GM11168 (cell line): ENCODE data around the gene DTX2.
"Not testable (repeated sequence)": the region's sequence is repeated elsewhere in the genome, so short reads cannot be mapped to it uniquely, and the experiment has no call there.

Experiments used
- in situ Hi-C: fragments of 300-500 bp; cut with MboI; formaldehyde crosslinking; loops from one replicate; pipeline ENCODE4 v1.12.0; 2022; ENCODE audit warnings: low sequenced_read_pairs; ENCODE audit not compliant: unreplicated experiment

Gene DTX2

DNA sequence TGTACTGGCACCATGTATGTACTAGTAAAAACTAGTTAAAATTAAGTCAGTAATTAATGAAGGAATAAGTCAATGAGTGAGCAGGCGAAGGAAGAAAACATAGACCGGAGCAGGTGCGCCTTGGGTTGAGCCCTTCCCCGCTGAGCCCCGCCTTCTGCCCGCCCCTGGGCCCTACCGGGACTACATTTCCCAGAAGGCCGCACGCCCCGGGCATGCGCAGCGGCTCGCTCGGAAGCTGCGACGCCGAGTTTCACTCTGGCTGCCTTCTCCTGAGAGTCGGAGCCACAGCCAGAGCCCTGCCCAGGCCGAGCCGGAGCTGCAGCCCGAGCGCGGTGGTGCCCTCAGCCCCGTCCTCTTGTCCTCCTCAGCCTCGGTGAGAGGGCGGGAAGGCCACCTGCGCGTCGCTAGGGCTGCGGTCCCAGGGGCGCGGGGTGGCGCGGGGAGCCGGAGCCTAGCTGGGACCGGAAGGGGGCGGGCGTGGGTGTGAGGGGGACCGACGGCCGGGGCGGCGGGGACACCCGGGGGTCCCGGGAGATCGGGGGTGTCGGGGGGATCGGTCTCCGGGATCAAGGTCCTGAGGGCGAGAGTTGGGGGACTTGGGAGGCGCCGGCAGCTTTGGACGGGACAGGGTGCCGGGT, at the start of gene DTX2:
Gene DTX2, plus strand, starts transcription at position 246 of the 638 bp plus-strand sequence. CDS start 18,801 bp downstream, outside the sequence.
- in situ Hi-C loops, result not testable (repeated sequence)

GRCh38 chr7:76412249-76412648, 49.3 kb upstream of the DTX2 start:
- in situ Hi-C loops, result no loop called here

GRCh38 chr7:76417654-76418310, 43.7 kb upstream of the DTX2 start:
- in situ Hi-C loops, result not testable (repeated sequence)

DNA sequence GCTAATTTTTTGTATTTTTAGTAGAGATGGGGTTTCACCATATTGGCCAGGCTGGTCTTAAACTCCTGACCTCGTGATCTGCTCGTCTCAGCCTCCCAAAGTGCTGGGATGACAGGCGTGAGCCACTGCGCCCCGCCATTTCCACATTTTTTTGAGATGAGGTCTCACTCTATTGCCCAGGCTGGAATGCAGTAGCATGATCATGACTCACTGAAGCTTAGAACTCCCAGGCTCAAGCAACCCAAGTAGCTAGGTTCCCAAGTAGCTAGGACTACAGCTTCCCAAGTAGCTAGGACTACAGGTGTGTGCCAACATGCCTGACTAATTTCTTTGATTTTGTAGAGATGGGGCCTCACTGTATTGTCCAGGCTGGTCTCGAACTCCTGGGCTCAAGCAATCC, 40.4 kb upstream of the DTX2 start:
- in situ Hi-C loops, result not testable (repeated sequence)

DNA sequence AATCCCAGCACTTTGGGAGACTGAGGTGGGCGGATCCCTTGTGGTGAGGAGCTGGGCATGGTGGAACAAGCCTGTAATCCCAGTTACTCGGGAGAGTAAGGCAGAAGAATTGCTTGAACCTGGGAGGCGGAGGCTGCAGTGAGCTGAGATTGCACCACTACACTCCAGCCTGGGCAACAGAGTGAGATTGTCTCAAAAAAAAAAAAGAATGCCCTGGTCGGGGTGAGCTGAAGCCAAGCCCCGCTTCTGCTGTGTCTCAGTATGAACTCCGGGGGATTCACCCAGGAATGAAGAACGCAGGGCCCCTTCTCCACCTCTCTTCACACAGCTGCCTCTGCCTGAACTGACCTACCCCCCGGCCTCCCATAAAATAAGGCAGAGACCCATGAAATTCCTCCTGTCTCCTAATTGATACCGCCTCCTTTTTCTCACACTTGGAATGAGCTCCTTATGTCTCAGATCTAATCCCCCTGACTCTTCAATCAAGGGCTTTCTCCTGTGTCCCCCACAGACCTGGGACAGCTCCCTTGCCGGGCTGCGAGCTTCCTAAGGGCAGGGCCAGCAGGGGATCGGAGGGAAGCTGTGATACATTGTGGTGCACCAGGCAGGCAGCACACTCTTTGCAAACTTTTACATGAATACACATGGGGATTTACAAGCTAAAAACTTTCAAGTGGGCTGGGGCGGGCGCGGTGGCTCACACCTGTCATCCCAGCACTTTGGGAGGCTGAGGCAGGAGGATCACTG, 37.7 kb upstream of the DTX2 start:
- in situ Hi-C loops, result no loop called here

- in situ Hi-C loops, result no loop called here
Measured at GRCh38 chr7:76424413-76425111, 36.9 kb upstream of the DTX2 start, which contains the start of gene ZP3. TSS of gene ZP3 (plus strand) at chr7:76424950. CDS start at chr7:76424965, 15 bp downstream.

DNA sequence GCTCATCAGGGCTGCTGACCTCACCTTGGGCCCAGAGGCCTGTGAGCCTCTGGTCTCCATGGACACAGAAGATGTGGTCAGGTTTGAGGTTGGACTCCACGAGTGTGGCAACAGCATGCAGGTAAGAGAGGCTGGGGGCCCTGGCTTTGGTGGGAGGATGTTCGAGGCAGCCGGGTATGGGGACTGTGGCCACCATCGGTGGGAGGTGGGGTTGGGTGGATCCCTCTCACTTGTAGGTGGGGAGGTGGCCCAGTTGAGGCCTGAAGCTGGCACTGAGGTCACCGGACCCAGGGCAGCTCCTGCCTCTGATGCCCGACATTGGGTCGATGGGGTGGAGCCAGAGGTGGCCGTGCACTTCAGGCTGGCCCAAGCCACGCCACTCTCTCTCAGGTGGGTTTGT, 36.4 kb upstream of the DTX2 start:
- in situ Hi-C loops, result no loop called here

DNA sequence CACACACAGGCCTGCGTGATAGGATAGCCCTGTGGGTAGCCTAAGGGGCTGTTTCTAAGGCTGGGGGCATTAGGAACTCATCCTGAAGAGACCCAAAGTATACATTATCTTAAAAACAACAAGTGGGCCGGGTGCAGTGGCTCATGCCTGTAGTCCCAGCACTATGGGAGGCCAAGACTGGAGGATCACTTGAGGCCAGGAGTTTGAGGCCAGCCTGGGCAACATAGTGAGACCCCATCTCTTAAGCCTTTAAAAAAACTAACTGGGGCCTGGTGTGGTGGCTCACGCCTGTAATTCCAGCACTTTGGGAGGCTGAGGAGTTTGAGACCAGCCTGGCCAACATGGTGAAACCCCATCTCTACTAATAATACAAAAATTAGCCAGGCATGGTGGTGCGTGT, 36.0 kb upstream of the DTX2 start:
- in situ Hi-C loops, result not testable (repeated sequence)

DNA sequence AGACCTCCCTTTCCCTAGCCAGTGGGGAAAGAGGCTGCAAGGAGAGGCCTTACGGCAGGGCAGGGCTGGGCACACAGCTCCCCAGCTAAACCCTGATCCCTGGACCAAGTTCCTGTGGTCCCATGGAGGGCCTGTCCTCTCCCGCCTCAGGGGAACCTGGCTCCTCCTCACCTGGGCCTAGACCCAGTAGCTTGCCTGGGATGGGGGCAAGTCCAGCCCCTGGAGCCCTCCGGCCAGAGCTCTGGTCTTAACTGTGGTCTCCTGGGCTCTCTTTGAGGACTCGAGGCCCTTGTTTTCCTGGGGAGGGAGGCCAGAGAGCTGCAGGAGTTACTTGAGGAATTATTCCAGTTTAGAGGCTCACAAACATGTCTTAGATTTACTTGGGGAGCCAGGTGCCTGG, 35.3 kb upstream of the DTX2 start:
- in situ Hi-C loops, result no loop called here

DNA sequence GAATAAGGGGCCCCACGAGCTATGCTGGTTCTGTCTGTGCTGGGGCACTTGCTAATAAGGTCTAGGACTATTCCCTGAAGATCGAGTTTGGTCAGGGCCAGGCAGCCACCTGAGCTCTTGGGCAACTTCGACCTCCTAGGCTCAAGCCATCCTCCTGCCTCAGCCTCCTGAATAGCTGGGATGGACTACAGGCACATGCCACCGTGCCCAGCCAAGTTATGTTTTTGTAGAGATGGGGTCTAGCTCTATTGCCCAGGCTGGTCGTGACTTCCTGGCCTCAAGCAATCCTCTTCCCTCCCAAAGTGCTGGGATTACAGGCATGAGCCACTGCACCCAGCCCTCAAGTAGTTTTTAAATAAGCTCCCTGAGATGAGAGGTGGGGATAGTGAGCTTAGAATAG, 33.9 kb upstream of the DTX2 start:
- in situ Hi-C loops, result no loop called here

- in situ Hi-C loops, result no loop called here
Measured at GRCh38 chr7:76428149-76428823, 33.2 kb upstream of the DTX2 start.

GRCh38 chr7:76428868-76429805, 32.4 kb upstream of the DTX2 start:
- in situ Hi-C loops, result no loop called here

- in situ Hi-C loops, result no loop called here
Measured at GRCh38 chr7:76430211-76430610, 31.3 kb upstream of the DTX2 start.

DNA sequence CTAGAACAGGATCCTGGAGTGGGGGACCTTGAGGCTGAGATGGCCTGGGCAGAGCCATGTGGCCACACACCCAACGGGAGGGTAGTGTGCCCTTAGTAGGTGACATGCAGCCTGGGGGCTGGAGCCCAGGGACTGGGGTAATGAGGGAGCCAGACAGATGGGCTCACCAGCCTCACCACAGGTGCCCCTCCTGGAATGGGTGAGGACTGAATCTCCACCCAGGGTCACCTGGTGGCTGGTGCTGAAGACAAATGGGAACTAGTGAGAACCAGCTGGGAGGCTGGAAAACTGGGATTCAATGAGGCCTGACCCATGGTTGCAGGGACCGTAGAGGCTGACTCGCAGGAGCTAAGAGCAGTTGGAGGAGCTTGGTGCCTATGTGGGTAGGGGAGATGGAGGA, 30.7 kb upstream of the DTX2 start:
- in situ Hi-C loops, result no loop called here

- in situ Hi-C loops, result loop anchor here (5.0 kb wide), 1 partner anchor 179 kb away; no protein-coding TSS in a partner anchor
Measured at GRCh38 chr7:76437873-76438272, 23.6 kb upstream of the DTX2 start.

DNA sequence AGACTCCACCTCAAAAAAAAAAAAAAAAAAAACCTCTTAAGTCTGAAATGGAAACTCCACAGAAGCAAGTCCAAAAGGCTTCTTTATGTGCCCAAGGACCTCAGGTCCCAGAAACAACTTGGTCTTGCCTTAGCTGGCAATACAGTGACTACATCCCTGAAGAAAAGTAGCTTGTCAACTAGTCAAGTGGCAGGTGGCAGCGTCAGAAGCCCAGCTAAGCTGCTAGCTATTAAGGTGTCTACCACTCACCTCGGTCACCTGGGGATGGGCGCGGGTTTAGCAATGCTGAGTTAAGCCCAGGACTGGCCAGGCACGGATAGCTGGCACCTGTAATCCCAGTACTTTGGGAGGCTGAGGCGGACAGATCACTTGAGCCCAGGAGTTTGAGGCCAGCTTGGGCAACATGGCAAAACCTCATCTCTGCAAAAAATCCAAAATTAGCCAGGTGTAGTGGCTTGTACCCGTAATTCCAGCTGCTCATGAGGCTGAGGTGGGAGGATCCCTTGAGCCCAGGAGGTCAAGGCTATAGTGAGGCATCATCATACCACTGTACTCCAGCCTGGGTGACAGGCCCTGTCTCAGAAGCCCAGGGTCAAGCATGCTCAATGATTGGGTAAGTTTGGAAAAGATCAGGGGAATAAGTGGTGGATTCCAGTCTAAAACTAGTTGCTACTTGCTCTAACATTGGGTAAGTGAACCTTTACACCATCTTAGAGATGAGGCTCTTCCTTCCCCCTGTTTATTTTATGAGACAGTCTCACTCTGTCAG, 22.2 kb upstream of the DTX2 start:
- in situ Hi-C loops, result loop anchor here (5.0 kb wide), 1 partner anchor 178 kb away; no protein-coding TSS in a partner anchor

DNA sequence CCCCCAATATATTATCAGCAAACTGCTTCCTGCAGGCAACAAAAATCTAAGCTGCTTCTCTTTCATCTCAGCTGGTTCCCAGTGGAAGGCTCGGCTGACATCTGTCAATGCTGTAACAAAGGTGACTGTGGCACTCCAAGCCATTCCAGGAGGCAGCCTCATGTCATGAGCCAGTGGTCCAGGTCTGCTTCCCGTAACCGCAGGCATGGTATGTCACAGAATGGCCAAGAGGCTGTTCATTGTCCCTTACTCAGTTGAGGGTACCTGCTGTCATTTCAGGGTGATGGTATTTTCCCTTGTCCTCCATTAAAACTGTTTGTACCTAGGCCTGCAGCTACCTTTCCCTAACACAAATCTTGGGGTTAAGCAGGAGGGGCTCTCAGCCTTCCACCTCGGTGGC, 21.1 kb upstream of the DTX2 start:
- in situ Hi-C loops, result not testable (repeated sequence)

- in situ Hi-C loops, result not testable (repeated sequence)
Measured at GRCh38 chr7:76441792-76442191, 19.7 kb upstream of the DTX2 start.
